ENCODE results near the gene ZNF783. TPM values are rescaled to one million over a fixed set of nuclear protein-coding genes. Genes with fewer than 3 reads are reported as not detected.
A peak's percentile ranks its signal among the peaks of the same experiment; 100 is the strongest.
"Not testable (repeated sequence)": the region's sequence is repeated elsewhere in the genome, so short reads cannot be mapped to it uniquely, and the experiment has no call there.

ZNF783 gene
- total RNA-seq, 1 experiment from 2014 or later, result 4.8 TPM

DNA sequence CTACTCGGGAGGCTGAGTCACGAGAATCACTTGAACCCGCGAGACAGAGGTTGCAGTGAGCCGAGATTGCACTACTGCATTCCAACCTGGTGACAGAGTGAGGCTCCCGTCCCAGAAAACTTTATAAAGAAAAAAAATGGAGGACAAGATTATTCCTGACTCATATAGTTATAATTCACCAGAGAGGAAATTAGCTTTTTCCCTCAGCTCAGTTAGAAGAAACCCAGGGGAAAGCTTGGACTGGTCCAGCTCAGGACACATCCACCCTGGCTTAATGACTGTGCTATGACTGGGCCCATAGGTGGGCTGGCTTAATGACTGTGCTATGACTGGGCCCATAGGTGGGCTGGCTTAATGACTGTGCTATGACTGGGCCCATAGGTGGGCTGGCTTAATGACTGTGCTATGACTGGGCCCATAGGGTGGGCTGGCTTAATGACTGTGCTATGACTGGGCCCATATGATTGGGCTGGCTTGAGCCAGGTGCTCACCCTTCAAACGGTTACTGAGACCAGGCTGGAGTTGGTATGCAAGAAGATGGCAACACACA lies 28.3 kb upstream of the ZNF783 start:
- DNase-seq (ENCODE audit: low read depth, low spot score); in situ Hi-C loops (cut with HindIII; ENCODE audit: low pct_unique_long_range_greater_than_20kb, low sequenced_read_pairs): not testable (repeated sequence)

DNA sequence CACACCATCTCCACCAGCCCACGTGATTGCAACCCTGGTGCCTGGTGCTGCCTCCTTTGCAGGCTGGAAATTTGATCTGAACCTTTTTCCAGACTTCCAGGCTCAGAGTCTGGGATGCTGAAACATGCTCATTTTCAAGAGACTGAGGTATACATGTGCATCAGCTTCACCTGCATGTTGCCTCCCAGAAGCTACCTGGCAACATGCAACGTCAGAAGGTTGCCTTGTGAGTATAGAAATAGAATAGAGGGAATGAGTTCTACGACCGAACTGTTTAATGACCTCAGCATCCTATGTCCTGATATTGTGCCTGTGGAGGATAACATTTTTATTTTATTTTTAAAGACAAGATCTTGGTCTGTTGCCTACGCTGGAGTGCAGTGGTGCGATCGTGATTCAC lies 24.5 kb upstream of the ZNF783 start:
- DNase-seq (ENCODE audit: low read depth, low spot score), result no peak
- in situ Hi-C loops (cut with HindIII; ENCODE audit: low pct_unique_long_range_greater_than_20kb, low sequenced_read_pairs), result no loop called here

DNA sequence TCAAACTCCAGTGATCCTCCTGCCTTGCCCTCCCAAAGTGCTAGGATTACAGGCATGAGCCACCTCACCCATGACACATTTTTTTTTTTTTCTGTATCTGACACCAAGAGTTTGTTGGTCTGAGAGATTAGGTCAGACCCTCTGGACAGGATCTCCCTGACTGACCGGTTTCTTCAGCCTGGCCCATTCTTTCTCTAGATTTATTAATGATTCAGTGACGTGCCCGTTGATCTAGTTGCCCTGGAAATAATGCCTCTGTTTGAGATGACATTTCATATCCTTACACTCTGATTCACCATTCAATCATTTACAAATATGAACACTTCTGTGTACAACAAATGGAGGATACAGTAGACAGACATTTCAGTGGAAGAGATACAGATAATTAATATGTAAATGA lies 23.9 kb upstream of the ZNF783 start:
- DNase-seq (ENCODE audit: low read depth, low spot score), result no peak
- in situ Hi-C loops (cut with HindIII; ENCODE audit: low pct_unique_long_range_greater_than_20kb, low sequenced_read_pairs), result no loop called here

DNA sequence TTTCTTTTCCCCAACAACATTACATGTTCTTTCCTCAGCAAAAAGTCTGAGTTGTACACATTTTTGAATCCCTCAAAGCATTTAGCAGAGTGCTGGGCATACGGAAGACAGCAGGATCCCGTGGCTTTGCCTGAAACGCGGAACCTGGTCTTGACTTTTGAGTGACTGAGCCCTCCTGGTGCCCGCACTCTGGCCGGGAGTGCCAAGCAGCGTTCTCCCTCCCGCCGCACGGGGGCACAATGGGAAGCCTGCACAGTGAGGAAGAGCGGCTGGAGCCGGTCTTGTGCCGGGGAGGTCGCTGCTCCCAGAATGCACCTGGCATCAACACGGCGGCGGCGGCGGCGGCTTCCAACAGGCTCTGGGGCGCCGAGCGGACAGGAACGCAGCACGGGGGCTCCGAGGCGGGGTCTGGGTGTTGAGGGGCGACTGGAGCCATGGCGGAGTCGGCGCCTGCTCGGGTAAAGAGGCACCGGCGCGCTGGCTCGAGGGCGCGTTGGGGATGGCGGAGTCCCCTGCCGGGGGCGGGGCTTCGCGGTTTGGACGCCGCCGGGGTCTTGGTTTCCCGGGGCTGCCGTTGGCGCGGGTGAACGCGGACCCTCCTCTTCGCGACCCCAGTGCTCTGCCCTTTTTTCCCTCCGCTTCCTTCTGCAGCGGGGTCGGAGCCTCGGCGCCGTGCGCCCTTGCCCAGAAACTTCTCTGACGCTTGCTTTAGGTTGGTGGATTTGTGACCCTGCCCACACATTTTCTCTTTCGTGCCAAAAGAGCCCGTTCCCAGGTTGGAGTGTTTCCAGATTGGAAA lies 22.5 kb upstream of the ZNF783 start, which contains the start of gene ZNF212:
Gene ZNF212, plus strand, starts transcription at position 307 of the 799 bp plus-strand sequence. Its CDS starts 128 bp downstream, at position 435.
- peak; percentile 95 for DNase-seq (ENCODE audit: low read depth, low spot score)
- in situ Hi-C loops (cut with HindIII; ENCODE audit: low pct_unique_long_range_greater_than_20kb, low sequenced_read_pairs), result no loop called here

DNA sequence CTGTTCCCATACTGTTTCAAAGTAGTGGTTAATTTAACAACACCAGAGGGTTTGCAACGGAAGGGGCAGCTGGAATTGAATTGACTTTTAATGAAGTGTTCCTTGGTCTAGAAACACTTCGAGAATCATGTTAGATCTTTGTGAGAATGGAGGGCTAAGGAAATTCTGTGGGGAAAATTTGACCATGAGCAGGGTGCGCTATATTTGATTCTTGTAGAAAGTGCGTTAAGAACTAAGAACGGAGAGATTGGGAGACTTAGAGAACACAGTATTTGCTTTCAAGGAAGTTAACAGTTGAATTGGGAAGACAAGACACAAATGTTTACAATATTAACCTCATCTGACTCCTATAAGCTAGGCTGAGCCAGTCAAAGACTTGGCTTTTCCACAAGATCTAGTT lies 21.4 kb upstream of the ZNF783 start:
- DNase-seq (ENCODE audit: low read depth, low spot score), result no peak
- in situ Hi-C loops (cut with HindIII; ENCODE audit: low pct_unique_long_range_greater_than_20kb, low sequenced_read_pairs), result no loop called here

DNA sequence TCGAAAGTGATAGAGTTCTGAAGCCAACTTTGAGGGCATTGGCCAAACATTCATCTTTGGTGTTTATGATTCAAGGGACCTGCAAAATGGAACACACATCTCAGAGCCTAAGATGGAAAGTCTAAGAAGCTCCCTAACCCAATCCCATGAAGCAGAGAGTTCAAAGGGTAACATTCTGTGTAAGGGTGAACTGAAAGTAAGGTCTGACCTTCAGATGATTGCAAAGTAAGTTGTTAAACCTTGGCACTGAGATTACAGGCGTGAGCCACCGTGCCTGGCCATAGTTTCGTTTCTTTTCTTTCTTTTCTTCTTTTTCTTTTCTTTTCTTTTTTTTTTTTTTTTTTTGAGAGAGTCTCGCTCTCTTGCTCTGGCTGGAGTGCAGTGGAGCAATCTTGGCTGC lies 20.3 kb upstream of the ZNF783 start:
- in situ Hi-C loops (cut with HindIII; ENCODE audit: low pct_unique_long_range_greater_than_20kb, low sequenced_read_pairs), result no loop called here
- DNase-seq (ENCODE audit: low read depth, low spot score), result no peak

DNA sequence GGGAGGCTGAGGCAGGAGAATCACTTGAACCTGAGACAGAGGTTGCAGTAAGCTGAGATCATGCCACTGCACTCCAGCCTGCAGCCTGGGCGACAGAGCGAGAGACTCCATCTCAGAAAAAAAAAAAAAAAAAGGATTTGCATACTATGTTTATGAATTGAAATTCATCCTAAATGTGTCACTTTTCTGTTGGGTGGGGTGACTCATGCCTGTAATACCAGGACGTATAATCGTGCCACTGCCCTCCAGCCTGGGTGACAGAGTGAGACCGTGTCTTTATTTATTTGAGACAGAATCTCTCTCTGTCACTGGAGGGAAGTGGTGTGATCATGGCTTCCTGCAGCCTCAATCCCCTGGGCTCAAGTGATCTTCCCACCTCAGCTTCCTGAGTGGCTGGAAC lies 16.8 kb upstream of the ZNF783 start:
- no peak for DNase-seq (ENCODE audit: low read depth, low spot score)

DNA sequence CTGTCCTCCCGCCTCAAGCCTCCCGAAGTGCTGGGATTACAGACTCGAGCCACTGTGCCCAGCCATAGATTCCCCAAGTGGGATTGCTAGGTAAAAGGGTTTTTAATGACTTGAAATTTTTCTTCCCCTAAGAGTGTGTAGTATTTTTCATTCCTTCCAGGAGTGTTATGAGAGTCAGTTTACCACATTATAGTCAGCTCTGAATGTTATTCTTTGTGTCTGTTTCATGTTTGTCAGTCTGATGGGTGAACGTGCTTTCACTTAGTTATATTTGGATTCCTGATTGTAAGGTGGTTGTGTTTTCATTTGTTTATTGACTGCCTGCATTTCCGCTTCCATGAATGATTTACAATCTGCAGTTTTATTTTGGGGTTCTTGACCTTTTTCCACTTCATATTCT lies 16.3 kb upstream of the ZNF783 start:
- in situ Hi-C loops (cut with HindIII; ENCODE audit: low pct_unique_long_range_greater_than_20kb, low sequenced_read_pairs), result no loop called here
- DNase-seq (ENCODE audit: low read depth, low spot score), result no peak

More for the DNA sequence above, 16.8 kb upstream of the ZNF783 start:
- in situ Hi-C loops (cut with HindIII; ENCODE audit: low pct_unique_long_range_greater_than_20kb, low sequenced_read_pairs), result no loop called here

DNA sequence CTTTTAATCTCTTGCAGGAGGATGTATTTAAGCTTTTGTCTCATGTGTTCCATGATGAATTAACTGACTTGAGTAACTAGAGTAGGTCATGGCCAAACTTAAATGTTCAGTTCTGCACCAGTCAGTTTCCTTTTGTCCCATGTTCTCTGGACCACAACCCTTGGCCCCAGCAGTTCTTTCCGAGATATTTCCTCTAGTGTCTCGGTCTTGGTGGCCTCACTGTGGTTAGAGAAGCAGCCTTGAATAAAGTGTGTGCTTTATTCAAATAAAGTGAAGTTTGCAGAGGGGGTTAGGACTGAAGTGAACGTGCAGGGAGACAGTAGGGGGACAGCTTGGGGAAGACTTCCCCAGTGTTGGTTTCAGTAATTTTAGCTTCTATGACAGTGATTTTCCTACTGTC lies 13.2 kb upstream of the ZNF783 start:
- in situ Hi-C loops (cut with HindIII; ENCODE audit: low pct_unique_long_range_greater_than_20kb, low sequenced_read_pairs), result no loop called here
- DNase-seq (ENCODE audit: low read depth, low spot score), result no peak

DNA sequence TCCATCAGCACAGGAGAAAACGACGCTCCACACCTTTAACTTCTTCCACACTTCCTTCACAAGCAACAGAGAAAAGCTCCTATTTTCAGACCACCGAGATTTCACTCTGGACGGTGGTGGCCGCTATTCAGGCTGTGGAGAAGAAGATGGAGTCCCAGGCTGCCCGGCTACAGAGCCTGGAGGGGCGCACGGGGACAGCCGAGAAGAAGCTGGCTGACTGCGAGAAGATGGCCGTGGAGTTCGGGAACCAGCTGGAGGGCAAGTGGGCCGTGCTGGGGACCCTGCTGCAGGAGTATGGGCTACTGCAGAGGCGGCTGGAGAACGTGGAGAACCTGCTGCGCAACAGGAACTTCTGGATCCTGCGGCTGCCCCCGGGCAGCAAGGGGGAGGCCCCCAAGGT lies 11.8 kb upstream of the ZNF783 start:
- in situ Hi-C loops (cut with HindIII; ENCODE audit: low pct_unique_long_range_greater_than_20kb, low sequenced_read_pairs); DNase-seq (ENCODE audit: low read depth, low spot score): not testable (repeated sequence)

DNA sequence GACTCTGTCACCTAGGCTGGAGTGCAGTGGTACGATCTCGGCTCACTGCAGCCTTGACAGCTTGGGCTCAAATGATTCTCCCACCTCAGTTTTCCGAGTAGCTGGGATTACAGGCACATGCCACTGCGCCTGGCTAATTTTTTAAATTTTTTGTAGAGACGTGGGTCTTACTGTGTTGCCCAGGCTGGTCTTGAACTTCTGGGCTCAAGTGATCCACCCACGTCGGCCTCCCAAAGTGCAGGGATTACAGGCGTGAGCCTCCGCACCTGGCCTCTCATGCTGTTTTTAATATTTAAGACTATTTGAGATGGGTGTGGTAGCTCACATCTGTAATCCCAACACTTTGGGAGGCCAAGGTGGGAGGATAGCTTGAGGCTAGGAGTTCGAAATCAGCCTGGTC lies 10.5 kb upstream of the ZNF783 start:
- DNase-seq (ENCODE audit: low read depth, low spot score); in situ Hi-C loops (cut with HindIII; ENCODE audit: low pct_unique_long_range_greater_than_20kb, low sequenced_read_pairs): not testable (repeated sequence)

DNA sequence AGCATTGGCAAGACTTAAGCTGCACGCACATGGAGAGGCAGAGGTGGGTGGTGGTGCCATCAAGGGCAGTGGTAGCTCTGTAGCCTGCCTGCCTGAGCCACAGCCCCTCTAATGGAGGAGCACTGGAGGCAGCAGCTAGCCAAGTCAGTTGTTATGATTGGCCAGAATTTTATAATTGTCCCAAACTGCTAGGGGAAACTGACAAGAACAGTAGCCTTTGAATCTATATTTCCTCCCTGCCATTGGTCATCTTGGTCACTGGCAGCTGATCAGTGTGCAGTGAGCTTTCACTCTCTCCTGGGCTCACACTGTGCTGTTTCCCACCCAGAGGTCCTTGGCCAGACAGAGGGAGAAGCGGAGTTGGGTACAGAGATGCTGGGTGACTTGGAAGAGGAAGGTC lies 9.6 kb upstream of the ZNF783 start:
- in situ Hi-C loops (cut with HindIII; ENCODE audit: low pct_unique_long_range_greater_than_20kb, low sequenced_read_pairs), result no loop called here
- no peak for DNase-seq (ENCODE audit: low read depth, low spot score)

DNA sequence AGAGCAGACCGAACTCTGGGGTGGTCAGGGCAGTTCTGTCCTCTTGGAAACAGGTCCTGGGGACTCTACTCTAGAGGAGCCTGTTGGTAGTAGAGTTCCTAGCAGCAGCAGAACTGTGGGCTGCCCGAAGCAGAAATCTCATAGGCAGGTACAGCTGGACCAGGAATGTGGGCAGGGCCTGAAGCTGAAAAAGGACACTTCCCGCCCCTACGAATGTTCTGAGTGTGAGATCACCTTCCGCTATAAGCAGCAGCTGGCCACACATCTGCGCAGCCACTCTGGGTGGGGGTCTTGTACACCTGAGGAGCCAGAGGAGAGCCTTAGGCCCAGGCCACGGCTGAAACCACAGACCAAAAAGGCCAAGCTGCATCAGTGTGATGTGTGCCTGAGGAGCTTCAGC lies 8.3 kb upstream of the ZNF783 start:
- DNase-seq (ENCODE audit: low read depth, low spot score), result no peak
- in situ Hi-C loops (cut with HindIII; ENCODE audit: low pct_unique_long_range_greater_than_20kb, low sequenced_read_pairs), result no loop called here

DNA sequence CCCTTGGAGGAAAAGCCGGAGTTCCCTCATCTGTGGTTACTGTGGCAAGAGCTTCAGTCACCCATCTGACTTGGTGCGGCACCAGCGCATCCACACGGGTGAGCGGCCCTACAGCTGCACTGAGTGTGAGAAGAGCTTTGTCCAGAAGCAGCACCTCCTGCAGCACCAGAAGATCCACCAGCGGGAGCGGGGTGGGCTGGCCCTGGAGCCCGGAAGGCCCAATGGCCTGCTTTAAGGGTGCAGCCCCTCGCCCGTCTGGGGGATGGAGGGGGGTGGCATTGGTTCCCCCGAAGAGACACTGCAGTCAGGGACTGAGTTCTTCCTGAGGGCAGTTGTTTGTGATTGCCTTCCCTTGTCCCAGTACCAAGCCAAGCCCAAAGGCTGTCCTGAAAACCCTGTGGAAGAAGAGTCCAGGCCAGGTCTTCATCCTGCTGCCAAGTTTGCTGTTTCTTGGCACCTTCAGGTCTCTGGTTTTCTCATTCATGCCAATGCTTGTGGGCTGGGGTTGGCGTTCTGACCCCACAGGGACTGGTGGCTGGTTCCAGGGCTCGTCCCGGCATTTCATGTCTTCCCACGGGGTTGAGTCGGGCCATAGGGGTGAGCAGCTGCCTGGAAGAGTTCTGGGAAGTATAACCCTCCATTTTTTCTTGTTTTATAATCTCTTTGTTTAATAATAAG lies 7.7 kb upstream of the ZNF783 start:
- in situ Hi-C loops (cut with HindIII; ENCODE audit: low pct_unique_long_range_greater_than_20kb, low sequenced_read_pairs), result no loop called here

DNA sequence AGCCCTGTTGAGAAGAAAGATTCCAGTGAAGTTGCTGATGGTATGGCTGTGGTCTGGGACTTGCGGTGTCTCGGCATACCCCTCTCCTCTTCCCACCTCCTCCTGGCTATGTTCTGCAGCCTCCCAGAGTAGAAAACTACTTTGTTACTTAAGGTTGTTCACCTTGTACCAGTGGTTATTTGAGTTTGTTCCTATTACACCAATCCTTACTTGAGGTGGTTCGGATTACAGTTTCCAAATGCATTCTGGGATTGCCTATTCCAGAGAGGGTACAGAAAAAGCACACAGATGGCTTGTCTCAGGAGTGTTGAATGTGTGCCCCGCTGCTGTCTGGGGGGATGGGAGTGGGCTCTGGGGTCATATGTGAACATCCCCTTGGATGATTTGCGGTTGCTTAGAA lies 6.8 kb upstream of the ZNF783 start:
- no peak for DNase-seq (ENCODE audit: low read depth, low spot score)
- in situ Hi-C loops (cut with HindIII; ENCODE audit: low pct_unique_long_range_greater_than_20kb, low sequenced_read_pairs), result no loop called here

More for the DNA sequence above, 7.7 kb upstream of the ZNF783 start:
- DNase-seq (ENCODE audit: low read depth, low spot score), result no peak

DNA sequence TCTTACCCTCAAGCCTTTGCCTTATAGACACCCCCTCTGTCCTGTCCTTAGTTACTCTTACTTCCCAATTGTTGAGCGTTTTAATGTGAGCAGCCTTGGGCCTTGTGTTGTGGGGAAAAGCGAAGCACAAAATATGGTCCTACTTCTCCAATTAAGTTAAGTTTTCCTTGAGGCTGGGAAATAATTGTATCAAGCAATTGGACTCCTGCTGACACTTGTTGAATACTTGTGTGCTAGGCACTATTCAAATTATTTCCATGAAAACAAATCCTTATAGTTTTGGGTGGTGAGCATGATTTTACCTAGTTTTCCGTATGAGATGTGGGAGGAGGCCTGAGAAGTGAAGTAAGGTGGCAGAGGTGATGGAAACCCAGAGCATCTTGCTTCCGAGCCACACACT lies 5.4 kb upstream of the ZNF783 start:
- in situ Hi-C loops (cut with HindIII; ENCODE audit: low pct_unique_long_range_greater_than_20kb, low sequenced_read_pairs), result no loop called here
- no peak for DNase-seq (ENCODE audit: low read depth, low spot score)

DNA sequence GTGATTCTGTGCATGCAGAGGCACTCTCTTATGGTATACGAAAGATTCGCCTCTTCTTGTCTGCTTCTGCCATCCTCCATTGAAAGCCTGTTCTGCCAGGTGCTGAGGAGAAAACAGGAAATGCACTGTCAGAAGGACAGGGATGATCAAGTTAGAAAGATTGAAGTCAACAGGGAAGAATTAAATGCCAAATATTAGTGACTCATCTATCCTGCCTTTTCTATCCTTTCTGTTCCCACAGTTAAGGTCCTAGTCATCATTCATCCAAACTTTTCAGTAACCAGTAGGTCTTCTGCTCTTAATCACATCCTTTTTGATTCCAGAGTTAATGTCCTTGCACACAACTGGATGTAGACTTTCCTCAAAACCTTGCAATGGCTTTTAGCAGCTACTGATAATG lies 4.8 kb upstream of the ZNF783 start:
- in situ Hi-C loops (cut with HindIII; ENCODE audit: low pct_unique_long_range_greater_than_20kb, low sequenced_read_pairs), result no loop called here
- no peak for DNase-seq (ENCODE audit: low read depth, low spot score)

DNA sequence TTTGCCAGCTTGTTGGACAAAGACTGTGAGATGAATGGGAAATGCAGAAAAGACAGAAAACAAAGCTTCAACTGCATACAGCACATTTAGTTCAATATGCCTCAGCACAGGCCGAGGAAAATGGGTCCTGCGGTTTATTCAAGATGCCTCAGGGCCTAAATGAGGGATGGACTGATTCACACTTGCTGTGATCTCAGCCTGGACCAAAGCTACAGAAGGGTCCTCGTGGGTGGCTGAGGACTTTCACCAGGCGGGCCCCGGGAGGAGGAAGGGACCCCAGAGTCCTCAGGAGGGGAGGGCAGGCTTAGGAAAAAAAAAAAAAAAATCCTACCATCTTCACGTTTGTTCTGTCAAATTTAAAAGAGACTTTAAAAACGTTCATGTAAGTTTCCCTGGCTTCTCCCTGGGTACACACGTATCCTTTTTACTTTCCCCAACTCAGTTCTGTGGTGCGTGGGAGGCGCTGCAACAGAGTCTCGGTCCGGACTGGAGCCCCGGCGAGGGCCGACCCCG lies 624 bp upstream of the ZNF783 start:
- DNase-seq (ENCODE audit: low read depth, low spot score), result peak; percentile 52
- in situ Hi-C loops (cut with HindIII; ENCODE audit: low pct_unique_long_range_greater_than_20kb, low sequenced_read_pairs), result no loop called here

DNA sequence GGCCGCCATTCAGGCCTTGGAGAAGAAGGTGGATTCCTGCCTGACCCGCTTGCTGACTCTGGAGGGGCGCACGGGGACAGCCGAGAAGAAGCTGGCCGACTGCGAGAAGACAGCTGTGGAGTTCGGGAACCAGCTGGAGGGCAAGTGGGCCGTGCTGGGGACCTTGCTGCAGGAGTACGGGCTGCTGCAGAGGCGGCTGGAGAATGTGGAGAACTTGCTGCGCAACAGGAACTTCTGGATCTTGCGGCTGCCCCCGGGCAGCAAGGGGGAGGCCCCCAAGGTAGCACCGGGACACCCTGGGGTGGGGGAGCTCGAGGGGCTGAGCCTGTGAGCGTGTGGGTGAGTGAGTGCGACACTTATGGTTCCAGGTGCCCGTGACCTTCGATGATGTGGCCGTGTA lies 4.5 kb downstream of the ZNF783 start:
- DNase-seq (ENCODE audit: low read depth, low spot score), result no peak
- in situ Hi-C loops (cut with HindIII; ENCODE audit: low pct_unique_long_range_greater_than_20kb, low sequenced_read_pairs), result no loop called here

All from SK-MEL-5 (cell line).